GM19043 (cell line): Measurements from ENCODE around the gene NECAB2.

Source experiments
- ATAC-seq: cut with Tn5 transposase; IDR thresholded peaks from one replicate; pipeline ENCODE4 v1.9.1; 2021; ENCODE audit warnings: low read depth; ENCODE audit not compliant: unreplicated experiment

NECAB2 gene

DNA sequence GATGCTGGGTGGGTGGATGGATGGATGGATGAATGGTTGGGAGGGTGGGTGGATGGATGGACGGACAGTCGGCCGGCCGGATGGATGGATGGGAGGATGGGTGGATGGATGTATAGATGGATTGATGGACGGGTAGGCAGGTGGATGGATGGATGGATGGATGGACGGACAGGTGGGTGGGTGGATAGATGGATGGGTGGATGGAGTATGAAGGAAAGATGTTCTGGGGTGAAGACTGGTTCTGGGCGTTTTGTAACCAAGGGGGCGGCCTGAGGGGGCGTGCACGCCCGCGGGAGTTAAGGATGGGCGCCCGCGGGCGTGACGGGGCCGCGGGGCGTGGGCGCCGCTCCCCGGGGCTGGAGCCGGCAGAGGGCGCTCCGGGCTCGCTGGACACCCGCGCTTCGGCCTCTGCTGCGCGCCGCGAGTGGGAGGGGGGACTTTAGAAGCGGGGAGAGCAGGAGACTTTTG lies at the start of gene NECAB2:
NECAB2 (plus strand) TSS at position 407 of the 468 bp plus-strand sequence. CDS start 405 bp downstream, outside the sequence.
- no peak for ATAC-seq

DNA sequence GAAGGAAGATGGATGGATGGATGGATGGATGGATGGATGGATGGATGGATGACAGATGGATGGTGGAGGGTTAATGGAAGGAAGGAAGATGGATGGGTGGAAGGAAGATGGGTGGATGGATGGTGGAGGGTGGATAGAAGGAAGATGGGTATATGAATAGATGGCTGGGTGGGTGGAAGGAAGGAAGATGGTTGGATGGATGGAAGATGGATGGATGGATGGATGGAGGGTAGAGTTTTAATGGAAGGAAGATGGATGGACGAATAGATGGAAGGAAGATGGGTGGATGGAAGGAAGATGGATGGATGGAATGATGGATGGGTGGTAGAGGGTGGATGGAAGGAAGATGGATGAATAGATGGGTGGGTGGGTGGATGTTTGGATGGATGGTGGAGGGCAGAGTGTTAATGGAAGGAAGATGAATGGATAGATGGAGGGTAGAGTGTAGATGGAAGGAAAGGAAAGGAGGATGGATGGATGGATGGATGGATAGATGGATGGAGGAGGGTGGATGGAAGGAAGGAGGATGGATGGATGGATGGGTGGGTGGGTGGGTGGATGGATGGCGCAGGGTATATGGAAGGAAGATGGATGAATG lies 47.1 kb upstream of the NECAB2 start:
- ATAC-seq: no peak

DNA sequence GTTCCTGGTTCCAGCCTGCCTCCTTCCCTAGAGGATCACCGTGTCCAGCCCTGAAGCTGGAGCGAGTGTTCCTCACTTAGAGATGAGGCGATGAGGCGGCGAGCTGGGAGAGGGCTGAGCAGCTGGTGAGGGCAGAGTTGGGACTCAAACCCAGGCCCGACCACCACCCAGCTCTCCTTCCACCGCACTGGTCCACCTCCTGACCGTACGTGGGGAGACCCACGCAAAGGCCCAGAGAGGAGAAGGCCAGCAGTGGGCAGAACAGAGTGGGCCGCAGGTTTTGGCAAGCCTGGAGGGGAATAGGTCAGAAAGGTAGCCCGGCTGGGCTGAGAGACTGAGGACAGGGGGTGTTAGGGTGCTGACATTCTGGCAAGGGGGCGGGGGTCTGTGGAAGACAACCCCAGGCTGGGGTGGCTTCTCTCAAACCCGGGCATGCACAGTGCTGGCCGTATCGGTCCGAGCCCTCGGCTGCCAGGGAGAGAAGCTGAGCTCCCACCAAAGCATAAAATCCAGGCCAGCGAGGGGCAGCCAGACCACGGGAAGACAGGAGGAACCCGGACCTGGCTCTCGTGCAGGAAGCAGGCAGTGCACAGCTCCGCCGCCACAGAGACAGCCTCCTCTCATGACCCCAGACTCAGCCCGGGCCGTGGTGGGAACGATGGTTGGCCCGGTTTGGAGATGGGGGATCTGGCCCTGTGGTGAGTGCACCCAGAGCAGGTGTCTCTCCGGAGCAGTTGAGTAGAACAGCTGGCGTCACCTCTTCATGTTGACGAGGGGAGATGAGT lies 44.3 kb upstream of the NECAB2 start:
- ATAC-seq: no peak

DNA sequence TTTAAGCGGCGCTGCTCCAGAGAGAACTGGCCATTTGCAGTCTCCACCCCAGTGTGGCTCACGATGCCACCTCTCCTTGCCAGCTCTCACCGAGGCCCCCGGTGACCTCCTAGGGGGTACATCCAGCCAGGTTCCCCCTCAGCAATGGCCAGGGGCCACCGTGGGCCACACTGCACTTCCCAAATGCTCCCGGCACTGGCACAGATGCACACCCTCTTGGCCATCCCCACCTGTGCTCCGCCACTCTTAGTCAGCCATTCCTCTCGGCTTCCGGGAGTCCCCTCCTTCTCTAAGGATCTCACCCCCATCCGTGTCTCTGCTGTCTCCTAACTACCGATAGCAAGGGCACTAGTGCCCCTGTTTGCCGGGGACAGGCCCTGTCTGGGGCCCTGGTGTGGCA lies 43.4 kb upstream of the NECAB2 start:
- ATAC-seq: no peak

DNA sequence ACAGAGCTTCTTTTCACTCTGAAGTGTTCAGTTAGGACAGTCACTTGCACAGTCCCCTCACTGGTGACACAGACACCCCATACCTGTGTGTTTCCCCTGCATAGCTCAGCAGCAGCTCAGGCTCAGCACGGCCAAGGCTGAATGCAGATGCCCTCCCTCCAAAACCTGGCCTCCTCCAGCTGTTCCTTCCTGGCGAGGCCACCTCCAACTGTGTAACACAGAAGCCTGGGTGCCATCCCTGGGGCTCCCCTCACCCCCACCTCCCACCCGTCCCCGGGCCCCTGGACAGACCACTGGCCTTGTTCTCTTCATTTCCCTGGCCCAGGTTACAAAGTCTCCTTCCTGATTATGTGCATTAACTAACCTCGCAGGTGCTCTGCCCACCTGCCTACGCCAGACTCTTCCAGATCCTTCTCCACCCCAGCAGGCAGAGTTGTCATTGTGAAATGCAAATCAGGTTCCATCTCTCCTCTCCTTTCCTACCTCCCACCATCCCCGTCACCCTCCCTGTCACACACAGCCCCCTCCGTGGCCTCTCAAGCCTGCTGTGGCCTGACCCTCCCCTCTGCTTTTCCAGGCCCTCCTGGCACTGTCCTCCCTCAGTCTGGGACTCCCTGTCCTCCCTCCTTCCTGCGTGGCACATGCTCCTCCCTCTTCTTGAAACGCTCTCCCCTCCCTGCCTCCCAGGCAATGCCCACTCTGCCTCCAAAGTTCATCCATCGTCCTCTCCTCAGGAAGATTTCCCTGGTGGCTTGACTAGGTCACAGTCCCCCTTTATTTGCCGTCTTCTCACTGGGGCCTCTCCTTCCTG lies 42.7 kb upstream of the NECAB2 start:
- ATAC-seq: no peak

DNA sequence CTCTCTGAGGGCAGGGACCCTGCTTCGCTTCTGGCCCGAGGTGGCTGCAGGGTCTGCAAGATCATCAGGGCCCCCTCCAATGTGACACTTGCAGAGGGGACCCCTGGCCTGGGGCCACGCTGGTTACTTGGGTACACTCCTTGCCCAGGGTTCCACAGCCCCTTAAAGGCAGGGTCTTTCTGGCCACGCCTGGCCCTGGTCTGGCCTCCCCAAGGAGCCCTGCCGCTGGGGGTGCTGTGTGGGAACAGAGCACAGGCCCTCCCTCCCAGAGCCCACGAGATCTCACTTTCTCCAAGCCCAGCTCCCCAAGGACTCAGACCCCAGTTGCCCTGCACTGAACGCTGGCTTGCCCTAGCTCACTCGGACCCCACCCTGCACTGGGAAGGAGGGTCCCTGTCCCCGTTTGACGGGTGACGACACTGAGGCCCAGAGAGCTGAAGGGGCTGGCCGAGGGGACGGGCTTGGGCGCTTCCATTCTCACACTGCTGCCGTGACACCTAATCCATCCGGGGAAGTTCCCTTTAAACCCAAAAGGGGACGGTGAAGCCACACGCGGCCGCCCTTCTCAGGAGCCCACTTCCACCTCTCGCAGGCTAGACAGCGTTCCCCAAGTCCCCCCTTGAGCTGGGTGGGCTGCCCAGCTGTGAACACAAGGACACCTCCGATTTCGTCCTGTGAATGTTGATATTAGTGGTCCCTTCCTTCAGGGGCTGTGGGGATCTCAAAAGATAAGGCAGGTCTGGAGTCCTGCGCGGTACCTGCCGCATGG lies 41.9 kb upstream of the NECAB2 start:
- no peak for ATAC-seq

DNA sequence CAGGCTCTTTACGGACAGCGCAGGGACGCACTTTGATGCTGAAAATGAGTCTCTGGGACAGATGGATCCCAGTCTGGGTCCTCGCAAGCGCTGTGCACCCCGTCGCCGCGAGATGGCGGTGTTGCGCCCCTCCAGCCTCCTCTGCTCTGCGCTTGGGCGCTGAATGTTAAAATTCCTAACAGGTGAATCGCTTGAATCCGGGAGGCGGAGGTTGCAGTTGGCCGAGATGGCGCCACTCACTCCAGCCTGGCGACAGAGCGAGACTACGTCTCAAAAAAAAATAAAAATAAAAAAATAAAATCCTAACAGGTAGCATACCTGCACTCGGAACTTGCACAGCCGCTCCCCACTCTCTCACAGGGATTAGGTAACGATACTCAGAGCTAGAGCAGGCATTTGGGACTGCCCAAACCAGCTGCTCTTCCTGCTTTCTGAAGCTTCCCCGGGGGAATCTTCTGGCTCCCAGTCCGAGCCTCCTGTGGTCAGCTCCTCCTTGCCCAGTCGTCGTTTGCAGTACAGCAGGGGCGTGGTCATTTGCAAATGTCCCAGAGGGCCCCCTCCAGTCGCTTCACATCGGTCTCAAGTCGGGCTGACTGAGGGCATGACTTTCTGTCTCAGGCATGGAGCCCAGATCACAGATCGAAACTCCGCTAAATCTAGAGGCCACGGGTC lies 41.2 kb upstream of the NECAB2 start:
- no peak for ATAC-seq

DNA sequence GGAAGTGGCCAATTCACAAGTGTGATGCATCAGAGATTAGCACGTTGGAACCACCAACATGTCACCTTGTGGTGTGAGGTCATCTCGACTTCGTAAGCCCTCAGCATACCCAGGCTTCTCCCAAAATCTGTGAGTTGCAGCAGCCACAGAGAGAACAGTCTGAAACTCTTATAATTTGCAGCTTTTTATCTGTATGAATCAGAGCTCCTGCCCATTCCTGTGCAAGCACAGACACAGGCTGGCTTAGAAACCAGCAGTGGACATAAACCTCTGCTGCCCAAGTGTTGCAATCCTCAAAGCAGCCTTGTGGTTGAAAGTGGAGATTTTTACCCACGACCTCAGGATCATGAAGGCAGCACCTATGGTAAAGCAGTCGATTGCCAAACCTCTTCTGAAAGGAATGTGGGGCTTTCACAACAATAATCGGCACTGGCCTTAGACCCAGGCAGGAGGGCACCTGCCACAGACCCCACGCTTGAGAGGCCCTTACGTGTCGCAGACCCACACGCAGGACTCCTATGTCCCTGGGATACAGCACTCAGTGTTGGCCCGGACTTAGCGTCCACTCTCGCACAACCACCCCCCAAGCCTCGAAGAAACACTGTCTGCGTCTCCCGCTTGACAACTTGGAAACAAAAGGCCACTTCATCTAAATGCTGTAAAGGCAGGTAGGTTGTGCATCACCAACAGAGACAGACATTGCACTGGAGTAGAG lies 39.5 kb upstream of the NECAB2 start:
- ATAC-seq: no peak

DNA sequence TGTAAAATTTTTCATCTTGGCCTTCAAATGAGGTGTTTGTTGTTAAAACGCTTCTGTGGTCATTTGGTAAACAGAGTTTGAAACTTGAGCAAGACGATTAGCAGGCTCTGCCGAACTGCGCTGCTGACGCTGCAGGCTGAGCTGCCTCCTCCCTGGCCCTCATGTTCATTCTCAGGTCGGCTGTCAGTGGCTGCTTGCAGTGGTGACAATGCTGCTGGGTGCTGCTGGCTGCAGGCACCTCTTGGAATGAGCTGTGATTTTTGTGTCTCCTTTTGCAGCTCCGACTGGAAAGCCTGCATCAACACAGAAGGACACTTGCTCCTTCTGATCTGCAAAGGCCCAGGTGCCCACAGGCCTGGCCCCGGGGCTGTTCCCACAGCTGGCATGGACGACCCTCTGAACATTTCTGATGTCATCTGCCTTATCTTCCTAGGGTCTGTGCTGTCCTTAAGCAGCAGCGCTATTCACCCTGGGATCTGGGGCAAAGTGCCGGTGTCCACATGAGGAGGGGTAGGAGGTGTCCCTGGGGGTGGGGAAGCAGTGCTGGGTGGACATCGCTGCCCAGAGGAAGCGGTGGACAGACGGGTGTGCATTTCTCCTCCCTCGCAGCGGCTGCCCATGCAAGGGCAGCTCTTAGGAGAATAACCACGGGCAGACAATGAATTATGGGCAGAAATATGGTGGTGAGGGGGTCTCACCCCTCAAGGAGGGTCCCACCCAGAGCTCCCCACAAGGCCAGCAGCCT lies 38.1 kb upstream of the NECAB2 start:
- ATAC-seq: no peak

DNA sequence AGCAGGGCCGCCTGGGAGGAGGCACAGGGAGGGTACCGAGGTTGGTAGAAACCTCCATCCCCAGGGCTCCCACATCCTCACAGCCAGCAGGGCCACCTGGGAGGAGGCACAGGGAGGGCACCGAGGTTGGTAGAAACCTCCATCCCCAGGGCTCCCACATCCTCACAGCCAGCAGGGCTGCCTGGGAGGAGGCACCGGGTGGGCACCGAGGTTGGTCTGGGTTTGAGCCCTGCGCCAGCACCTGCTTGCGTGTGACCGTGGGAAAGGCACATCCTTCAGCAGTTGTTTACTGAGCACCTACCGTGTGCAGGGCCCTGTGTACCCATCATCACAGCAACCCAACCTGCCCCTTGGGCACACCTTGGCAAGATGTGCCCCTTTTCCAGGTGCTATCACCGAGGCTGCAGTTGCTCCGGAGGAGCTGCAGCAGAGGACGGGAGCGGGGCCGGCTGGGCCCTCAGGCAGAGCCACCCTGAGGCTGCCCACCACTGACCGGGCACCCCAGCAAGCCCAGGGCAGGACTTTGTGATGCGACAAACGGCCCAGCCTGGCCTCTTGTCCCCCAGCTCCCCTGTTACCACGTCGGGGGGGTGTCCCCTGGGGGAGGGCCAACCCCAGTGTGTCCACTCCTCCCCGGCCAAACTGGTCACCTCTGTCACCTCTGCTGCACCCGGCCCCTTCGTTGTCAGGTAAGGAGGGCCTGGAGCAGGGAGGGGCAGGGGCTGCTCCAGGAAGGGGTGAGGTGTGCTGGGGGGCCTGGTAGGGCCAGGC lies 37.1 kb upstream of the NECAB2 start:
- no peak for ATAC-seq

DNA sequence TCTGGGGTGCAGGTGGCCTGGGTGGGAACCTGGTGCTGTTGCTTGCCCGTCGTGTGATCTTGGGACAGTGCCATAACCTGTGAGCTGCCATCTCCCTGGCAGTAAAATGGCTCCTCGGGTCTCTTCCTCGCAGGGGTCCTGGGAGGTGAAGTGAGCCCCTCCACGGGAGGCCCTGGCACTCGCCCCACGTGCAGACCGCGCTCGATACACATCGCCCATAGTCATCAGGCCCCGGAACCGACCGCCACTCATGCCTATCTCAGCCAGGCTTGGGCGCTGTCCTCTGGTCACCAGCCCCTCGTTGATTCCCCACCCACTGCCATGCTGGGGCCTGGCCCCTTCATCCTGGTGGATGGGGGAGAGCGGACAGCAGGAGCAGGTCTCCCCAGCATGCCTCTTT lies 36.5 kb upstream of the NECAB2 start:
- ATAC-seq: no peak

DNA sequence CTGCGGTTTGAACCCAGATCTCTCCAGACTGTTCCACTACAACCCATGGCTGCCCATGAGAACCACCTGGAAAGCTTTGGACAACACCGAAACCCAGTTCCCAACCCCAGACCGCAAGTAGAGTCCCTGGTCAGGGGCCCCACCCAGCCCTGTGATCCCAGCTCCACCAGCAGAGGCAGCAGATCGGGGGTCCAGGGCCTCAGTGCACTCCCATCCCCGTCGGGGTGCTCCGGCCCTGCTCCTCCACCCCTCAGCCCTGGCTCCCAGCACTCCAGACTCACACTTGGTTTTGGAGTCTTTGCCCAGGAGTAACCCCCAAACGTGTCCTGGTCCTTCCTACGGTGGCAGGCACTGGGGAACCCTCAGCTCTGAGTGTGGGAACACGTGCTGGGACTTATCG lies 35.7 kb upstream of the NECAB2 start:
- ATAC-seq: no peak

DNA sequence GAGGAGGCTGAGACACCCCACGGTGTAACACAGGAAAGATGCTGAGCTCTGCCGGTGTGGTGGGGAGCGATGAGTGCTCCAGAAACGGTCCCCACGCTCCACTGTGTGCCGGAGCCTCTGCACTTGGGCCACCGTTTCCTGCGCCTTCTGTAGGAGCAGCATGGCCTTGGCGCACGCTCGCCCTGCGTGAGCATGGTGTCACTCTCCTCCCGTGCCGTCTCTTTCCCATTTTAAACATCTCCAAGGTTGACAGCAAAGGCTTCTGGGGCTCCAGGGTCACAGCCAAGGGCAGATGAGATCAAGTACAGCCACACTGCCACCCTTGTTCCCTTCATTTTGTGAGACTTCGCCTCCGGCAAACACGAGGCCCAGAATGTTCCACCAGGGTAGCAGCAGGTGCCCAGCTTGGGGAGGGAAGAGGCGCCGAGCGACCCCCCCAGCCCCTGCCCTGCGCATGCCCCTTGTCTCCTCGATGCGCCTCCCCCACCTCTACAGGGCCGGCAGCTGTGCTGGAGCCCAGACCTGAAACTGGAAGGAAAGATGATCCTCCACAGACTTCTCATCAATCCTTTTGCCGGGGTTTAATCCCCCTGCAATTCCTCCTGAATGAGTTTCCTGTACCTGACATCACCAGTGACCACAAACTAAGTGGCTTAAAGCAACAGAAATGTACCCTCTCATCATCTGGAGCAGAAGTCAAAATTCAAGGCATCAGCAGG lies 34.9 kb upstream of the NECAB2 start:
- ATAC-seq: no peak

DNA sequence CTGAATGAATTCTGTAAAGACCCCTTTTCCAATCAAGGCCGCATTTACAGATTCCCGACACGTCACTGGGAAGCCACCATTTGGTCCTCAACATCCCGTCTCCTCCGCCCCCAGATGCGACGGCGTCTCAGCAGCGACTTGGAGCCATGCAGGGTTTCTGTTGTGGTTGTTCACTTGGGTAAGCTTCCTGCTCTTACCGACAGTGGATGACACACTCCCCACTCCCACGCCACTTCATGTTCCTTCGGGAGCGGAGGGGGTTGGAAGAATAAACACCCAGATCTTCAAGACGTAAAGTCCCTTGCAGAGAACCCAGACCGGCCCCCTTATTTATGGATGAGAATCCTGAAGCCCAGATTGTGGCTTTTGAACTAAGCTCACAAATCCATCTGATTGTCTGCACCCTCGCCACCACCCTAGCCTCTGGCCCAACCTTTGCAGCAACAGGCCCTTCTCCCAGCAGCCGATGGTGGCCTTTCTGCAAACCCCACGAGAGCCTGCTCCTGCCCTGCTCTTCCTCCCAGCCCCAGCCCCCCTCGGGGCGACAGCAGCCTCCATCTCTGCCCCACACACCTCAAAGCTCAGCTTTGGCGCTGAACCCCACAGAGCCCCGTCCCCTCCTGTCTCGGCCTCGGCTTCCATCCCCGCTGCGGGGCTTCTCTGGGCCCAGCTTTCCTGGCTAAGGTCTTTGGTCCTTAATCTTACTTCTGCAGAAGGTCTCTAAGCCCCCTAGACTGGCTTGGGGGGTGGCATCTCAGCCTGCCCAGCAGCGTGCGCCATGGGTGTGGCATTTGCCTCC lies 34.0 kb upstream of the NECAB2 start:
- ATAC-seq: no peak

DNA sequence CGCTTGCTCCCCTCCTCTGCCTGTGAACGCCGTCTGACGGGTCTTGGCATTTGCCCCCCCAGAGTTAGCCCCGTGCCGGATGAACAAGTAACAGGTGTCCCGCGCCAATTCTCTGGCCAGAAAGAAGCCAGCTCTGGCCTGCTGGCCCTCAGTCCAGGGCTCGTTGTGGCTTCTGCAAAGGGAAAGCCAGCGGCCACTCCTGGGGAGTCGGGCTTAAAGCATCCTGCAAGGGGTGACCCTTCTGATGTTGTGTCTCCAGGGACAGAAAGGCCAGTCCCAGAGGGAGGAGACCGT lies 33.4 kb upstream of the NECAB2 start:
- no peak for ATAC-seq

DNA sequence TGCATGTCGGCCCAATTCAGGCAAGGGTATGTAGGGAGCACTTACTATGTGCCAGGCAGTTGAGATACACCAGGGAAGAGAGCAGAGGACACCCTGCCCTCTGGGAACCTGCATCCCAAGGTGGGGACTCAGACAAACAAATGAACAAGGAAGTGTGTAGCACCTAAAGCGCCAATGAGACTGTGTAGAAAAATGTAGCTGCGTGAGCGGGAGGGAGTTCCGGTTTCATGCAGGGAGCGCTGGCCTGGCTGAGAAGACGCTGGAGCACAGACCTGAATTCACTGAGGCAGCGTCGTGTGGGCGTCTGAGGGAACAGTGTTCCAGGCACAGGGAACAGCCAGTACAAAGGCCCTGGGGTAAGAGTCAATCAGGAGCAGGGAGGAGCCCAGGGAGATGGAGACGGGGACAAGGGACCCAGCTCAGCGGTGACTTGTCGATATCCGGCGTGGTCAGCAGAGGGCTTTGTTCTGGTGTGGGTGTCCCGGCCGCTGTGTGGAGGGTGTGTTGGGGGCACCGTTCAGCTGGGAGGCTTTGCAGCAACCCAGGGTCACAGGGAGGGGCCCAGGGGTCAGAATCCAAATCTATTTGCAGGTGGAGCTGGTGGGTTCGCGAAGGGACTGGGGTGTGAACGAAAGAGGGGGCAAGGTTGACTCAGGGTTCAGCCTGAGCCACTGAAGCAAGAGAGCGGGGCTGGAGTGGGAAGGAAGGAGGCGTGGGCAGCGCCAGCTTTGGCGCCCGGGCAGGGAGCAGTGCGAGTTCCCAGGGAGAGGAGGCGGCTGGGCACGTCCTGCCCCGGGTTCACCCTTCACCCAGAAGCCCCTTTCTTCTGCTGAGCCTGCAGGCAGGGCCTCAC lies 32.8 kb upstream of the NECAB2 start:
- ATAC-seq: no peak
